ENCODE data around the gene SEZ6L2. TPM values are rescaled to one million over a fixed set of nuclear protein-coding genes. Genes with fewer than 3 reads are reported as not detected.
A peak's percentile ranks its signal among the peaks of the same experiment; 100 is the strongest.

SEZ6L2 gene
- total RNA-seq, 4 donors from 2014 or later: 1.7 to 14.2 (median 10.6) TPM

DNA sequence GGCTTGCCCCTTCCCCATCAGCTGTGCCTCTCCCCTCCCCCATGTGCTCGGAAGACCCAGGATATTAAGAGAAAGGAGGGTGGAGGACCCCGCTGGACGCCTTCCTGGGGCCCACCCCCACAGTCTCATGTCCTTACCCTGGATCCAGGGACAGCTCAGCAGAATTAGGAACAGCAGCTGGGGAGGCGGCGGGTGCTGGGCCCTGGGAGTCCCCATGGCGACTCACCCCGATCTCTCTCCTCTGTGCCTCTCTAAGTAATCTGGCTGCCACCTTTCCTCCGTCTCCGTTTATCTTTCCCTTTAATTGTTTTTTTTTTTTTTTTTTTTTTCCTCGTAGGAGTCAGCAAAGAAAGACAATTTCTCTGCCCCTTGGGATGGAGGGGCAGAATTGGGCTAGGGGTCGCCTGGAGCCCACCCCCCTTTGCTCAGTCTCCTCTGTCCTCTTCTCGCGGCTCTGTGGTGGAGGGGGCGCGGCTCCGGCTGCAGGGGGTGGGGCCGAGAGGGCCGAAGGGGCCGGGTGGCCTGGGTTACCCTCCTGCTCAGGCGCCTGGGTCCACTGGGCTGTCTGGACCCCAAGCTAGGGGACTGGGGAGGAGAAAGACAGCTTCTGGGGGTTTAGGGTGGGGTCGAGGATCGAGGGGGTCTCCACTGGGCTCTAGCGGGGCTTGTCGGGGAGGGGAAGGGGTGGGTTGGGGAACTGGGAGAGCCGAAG, 390 bp downstream of the SEZ6L2 start:
- Histone ChIP-seq H3K27me3 (no peaks in the 10 kb centered on the region), H3K36me3 (no peaks in the 10 kb centered on the region), H3K27ac (peak overlapping the region in 2 of 4 donors; percentile 63 to 71), H3K4me1 (peaks cover 0 to 21% (median 3%) of the 10 kb centered on the region in 4 donors), H3K9me3 (no peaks in the 10 kb centered on the region), H3K4me3 (peak overlapping the region in 3 of 4 donors; percentile 3 to 85 (median 78))
- TF ChIP-seq POLR2A (IDR thresholded peaks at IDR 0.05): no peak
- TF ChIP-seq, protein P1, sequence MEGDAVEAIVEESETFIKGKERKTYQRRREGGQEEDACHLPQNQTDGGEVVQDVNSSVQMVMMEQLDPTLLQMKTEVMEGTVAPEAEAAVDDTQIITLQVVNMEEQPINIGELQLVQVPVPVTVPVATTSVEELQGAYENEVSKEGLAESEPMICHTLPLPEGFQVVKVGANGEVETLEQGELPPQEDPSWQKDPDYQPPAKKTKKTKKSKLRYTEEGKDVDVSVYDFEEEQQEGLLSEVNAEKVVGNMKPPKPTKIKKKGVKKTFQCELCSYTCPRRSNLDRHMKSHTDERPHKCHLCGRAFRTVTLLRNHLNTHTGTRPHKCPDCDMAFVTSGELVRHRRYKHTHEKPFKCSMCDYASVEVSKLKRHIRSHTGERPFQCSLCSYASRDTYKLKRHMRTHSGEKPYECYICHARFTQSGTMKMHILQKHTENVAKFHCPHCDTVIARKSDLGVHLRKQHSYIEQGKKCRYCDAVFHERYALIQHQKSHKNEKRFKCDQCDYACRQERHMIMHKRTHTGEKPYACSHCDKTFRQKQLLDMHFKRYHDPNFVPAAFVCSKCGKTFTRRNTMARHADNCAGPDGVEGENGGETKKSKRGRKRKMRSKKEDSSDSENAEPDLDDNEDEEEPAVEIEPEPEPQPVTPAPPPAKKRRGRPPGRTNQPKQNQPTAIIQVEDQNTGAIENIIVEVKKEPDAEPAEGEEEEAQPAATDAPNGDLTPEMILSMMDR (IDR thresholded peaks at IDR 0.05): no peak
- no peak for DNase-seq

GRCh38 chr16:29898135-29898803, 1.1 kb downstream of the SEZ6L2 start:
- no peak for DNase-seq
- no peaks in the 10 kb centered on the region for H3K27me3 ChIP-seq
- TF ChIP-seq POLR2A (IDR thresholded peaks at IDR 0.05): no peak
- TF ChIP-seq, protein P1 (IDR thresholded peaks at IDR 0.05): no peak
- no peaks in the 10 kb centered on the region for H3K9me3 ChIP-seq
- H3K27ac ChIP-seq: no peak overlapping the region
- H3K4me1 ChIP-seq: peaks cover 0 to 21% (median 3%) of the 10 kb centered on the region in 4 donors
- H3K4me3 ChIP-seq: peak overlapping the region in 2 of 4 donors; percentile 78 to 85
- H3K36me3 ChIP-seq: no peaks in the 10 kb centered on the region

DNA sequence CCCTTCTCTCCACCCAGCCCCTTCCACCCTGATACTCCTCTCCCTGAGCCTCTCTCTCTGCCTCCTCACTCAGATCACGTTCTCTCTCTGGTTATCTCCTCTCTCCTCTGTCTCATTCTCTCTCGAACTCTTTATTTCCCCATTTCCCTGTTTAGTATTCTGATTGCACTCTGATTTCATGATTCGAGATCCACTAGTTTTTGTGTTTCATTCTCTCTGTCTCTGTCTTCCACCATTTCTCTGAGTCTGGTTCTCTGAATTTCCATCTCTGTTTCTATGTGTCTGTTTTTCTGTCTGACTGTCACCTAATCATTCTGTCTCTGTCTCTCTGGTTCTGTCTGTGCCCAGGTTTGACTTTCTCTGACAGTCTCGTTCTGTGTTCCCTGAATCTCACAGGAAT, 2.0 kb downstream of the SEZ6L2 start:
- no peaks in the 10 kb centered on the region for H3K9me3 ChIP-seq
- no peaks in the 10 kb centered on the region for H3K36me3 ChIP-seq
- no peaks in the 10 kb centered on the region for H3K27me3 ChIP-seq
- H3K4me3 ChIP-seq: no peak overlapping the region
- H3K27ac ChIP-seq: no peak overlapping the region
- DNase-seq: no peak
- peaks cover 0 to 26% (median 3%) of the 10 kb centered on the region in 4 donors for H3K4me1 ChIP-seq
- TF ChIP-seq, protein P1 (IDR thresholded peaks at IDR 0.05): no peak
- TF ChIP-seq POLR2A (IDR thresholded peaks at IDR 0.05): no peak

DNA sequence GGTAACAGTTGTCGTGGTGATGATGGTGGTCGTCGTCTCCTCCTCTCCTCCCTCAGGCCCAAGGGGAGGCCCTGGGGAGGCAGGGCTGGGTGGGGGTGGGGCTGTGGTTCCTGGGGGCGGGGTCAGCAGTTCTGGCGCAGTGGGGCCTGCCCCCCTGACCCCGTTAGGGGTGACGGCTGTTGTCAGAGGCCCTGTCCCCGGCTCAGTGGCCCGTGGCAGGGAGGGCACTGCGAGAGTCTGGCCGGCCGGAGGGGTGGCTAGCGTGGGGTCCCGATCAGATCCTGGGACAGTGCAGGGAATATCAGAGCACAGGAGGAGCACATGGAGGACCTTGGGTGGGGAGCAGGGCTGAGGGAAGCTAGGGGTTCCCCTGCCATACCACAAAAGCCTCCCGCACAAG, 2.5 kb downstream of the SEZ6L2 start:
- Histone ChIP-seq H3K9me3 (no peaks in the 10 kb centered on the region), H3K4me3 (no peak overlapping the region), H3K27ac (no peak overlapping the region), H3K4me1 (peaks cover 0 to 30% (median 3%) of the 10 kb centered on the region in 4 donors), H3K36me3 (no peaks in the 10 kb centered on the region), H3K27me3 (no peaks in the 10 kb centered on the region)
- no peak for TF ChIP-seq POLR2A (IDR thresholded peaks at IDR 0.05)
- TF ChIP-seq, protein P1 (IDR thresholded peaks at IDR 0.05): no peak
- DNase-seq: no peak

- H3K4me1 ChIP-seq: peaks cover 0 to 19% (median 0%) of the 10 kb centered on the region in 4 donors
- no peaks in the 10 kb centered on the region for H3K9me3 ChIP-seq
- no peaks in the 10 kb centered on the region for H3K36me3 ChIP-seq
- TF ChIP-seq, protein P1 (IDR thresholded peaks at IDR 0.05): no peak
- no peak for TF ChIP-seq POLR2A (IDR thresholded peaks at IDR 0.05)
- H3K27me3 ChIP-seq: no peaks in the 10 kb centered on the region
- H3K4me3 ChIP-seq: no peak overlapping the region
- no peak overlapping the region for H3K27ac ChIP-seq
- no peak for DNase-seq
Observed at GRCh38 chr16:29894352-29894751, 5.0 kb downstream of the SEZ6L2 start.

Data from Peyer's patch (tissue), 4 donors.